K562 (cell line): ENCODE results near the gene E2F1. TPM values are rescaled to one million over a fixed set of nuclear protein-coding genes. Genes with fewer than 3 reads are reported as not detected.

ENCODE experiments used
- BACH1 ChIP-seq: fragments of 200-800 bp; sonication (Bioruptor generic); IDR thresholded peaks from 2 replicates; pipeline ENCODE4 v1.6.1; 2016; ENCODE audit warnings: missing genetic modification characterization, missing compliant biosample characterization
- BHLHE40 ChIP-seq: IDR thresholded peaks from 2 replicates; pipeline ENCODE4 v1.6.1; 2011; ENCODE audit warnings: low read length, improper control_type of control experiment
- BRD9 ChIP-seq: fragments of 450-650 bp; IDR thresholded peaks from 2 replicates; pipeline ENCODE4 v1.6.1; 2018; ENCODE audit warnings: low read depth; ENCODE audit not compliant: partially characterized antibody
- DIDO1 ChIP-seq: fragments of 450-650 bp; IDR thresholded peaks from 2 replicates; pipeline ENCODE4 v1.6.1; 2016; ENCODE audit warnings: low read depth, missing biosample characterization, missing genetic modification characterization
- EHMT2 ChIP-seq: fragments of 450-650 bp; IDR thresholded peaks from 2 replicates; pipeline ENCODE4 v1.6.1; 2018; ENCODE audit warnings: antibody characterized with exemption
- ELK1 ChIP-seq: sonication (generic); formaldehyde crosslinking; IDR thresholded peaks from 2 replicates; pipeline ENCODE4 v1.8.1; 2022; ENCODE audit warnings: missing genetic modification reagents
- FOS ChIP-seq: IDR thresholded peaks from 3 replicates; pipeline ENCODE4 v1.6.1; 2011; ENCODE audit not compliant: insufficient read length; ENCODE audit errors: extremely low read depth
- GATAD2A ChIP-seq: fragments of 450-650 bp; IDR thresholded peaks from 2 replicates; pipeline ENCODE4 v1.6.1; 2017
- HMG20A ChIP-seq: fragments of 450-650 bp; formaldehyde crosslinking; conservative IDR thresholded peaks from 2 replicates; pipeline ENCODE4 v1.4.0; 2020; ENCODE audit warnings: mild to moderate bottlenecking, mixed read lengths
- HMGN3 ChIP-seq: IDR thresholded peaks from 2 replicates; pipeline ENCODE4 v1.6.1; 2011; ENCODE audit warnings: borderline replicate concordance, low read depth, mild to moderate bottlenecking, mixed read lengths, low read length; ENCODE audit not compliant: insufficient read length; ENCODE audit errors: extremely low read depth
- LEF1 ChIP-seq: fragments of 450-650 bp; IDR thresholded peaks from 2 replicates; pipeline ENCODE4 v1.6.1; 2016; ENCODE audit warnings: mild to moderate bottlenecking
- MCM5 ChIP-seq: fragments of 450-650 bp; IDR thresholded peaks from 2 replicates; pipeline ENCODE4 v1.6.1; 2016; ENCODE audit warnings: low read depth
- MED1 ChIP-seq: sonication (generic); formaldehyde crosslinking; IDR thresholded peaks from 2 replicates; pipeline ENCODE4 v1.8.1; 2023; ENCODE audit warnings: missing genetic modification reagents, borderline replicate concordance
- NCOA4 ChIP-seq: fragments of 450-650 bp; IDR thresholded peaks from 2 replicates; pipeline ENCODE4 v1.6.1; 2018; ENCODE audit warnings: mild to moderate bottlenecking; ENCODE audit not compliant: partially characterized antibody
- NELFE ChIP-seq: IDR thresholded peaks from 2 replicates; pipeline ENCODE4 v1.6.1; 2011; ENCODE audit warnings: mild to moderate bottlenecking; ENCODE audit not compliant: insufficient read depth, insufficient read length
- PHB ChIP-seq: fragments of 250-450 bp; sonication (Bioruptor Pico); IDR thresholded peaks from 2 replicates; pipeline ENCODE4 v1.5.0; 2021
- PHF8 ChIP-seq: fragments of 200-600 bp; sonication (generic); IDR thresholded peaks from 2 replicates; pipeline ENCODE4 v1.6.1; 2012; ENCODE audit warnings: mixed run types, mild to moderate bottlenecking, inconsistent platforms, low read length, moderate library complexity, borderline replicate concordance
- RFX5 ChIP-seq: IDR thresholded peaks from 2 replicates; pipeline ENCODE4 v1.6.1; 2011; ENCODE audit warnings: low read depth, mild to moderate bottlenecking, improper control_type of control experiment, low read length
- RFX7 ChIP-seq: fragments of 250-450 bp; sonication (Bioruptor Pico); IDR thresholded peaks from 2 replicates; pipeline ENCODE4 v1.5.1; 2021; ENCODE audit warnings: mild to moderate bottlenecking
- RUNX1 ChIP-seq: sonication (generic); IDR thresholded peaks from 2 replicates; pipeline ENCODE4 v1.6.1; 2016; ENCODE audit warnings: antibody characterized with exemption, low read depth
- TRIM28 ChIP-seq: fragments of 450-650 bp; IDR thresholded peaks from 2 replicates; pipeline ENCODE4 v1.6.1; 2017
- USF1 ChIP-seq: sonication (generic); formaldehyde crosslinking; IDR thresholded peaks from 2 replicates; pipeline ENCODE4 v1.9.0; 2022; ENCODE audit warnings: mild to moderate bottlenecking, missing genetic modification reagents
- ZBED1 ChIP-seq: IDR thresholded peaks from 2 replicates; pipeline ENCODE4 v1.6.1; 2014
- ZNF347 ChIP-seq: fragments of 450-650 bp; formaldehyde crosslinking; IDR thresholded peaks from 2 replicates; pipeline ENCODE4 v1.4.0; 2020; ENCODE audit warnings: low read depth, mild to moderate bottlenecking, moderate library complexity
- ZNF764 ChIP-seq: fragments of 250-450 bp; sonication (Bioruptor Pico); IDR thresholded peaks from 2 replicates; pipeline ENCODE4 v1.4.0; 2020; ENCODE audit warnings: low read depth, mild to moderate bottlenecking, moderate library complexity
- polyA plus RNA-seq, 8 experiments: library from polyadenylated mRNA; depleted of rRNA in 4 of 8; stranded (reverse) in 5 of 8; unstranded in 3 of 8; fragments of >200 nt; fragmentation: Nextera tagmentation in 2 of 8; fragmentation: Illumina TruSeq in 1 of 8; extraction: Ambion mirVana in 2 of 8; extraction: Trizol in 1 of 8; gene quantifications; 2 replicates each; pipeline versions ENCODE4 v1.2.1 to v1.2.3, GENCODE V29; 2011 to 2014; ENCODE audit warnings: inconsistent platforms in 1 of 8, missing spikeins in 1 of 8
- total RNA-seq, 7 experiments: library from RNA; depleted of rRNA in 6 of 7; stranded (reverse); fragments of >200 nt in 6 of 7; fragmentation: Illumina TruSeq in 2 of 7; extraction: Trizol in 2 of 7; gene quantifications; 2 replicates each; pipeline versions ENCODE4 v1.2.1 to v1.2.3, GENCODE V29; 2011 to 2021; ENCODE audit warnings: low replicate concordance in 1 of 7
- TF ChIP-seq, protein P1 (sequence below): sonication (generic); formaldehyde crosslinking; IDR thresholded peaks from 2 replicates; pipeline ENCODE4 v1.8.1; 2023; ENCODE audit warnings: mild to moderate bottlenecking, missing genetic modification reagents
- TF ChIP-seq, protein P2 (sequence below): fragments of 450-650 bp; formaldehyde crosslinking; IDR thresholded peaks from 2 replicates; pipeline ENCODE4 v1.4.0; 2020; ENCODE audit warnings: mild to moderate bottlenecking, moderate library complexity

The E2F1 gene
- total and polyA plus RNA-seq, 9 of the 15 experiments (the other 6 are each of a cell fraction or from before 2014, with no cell fraction given), result 0.14 to 30.6 (median 13.1) TPM

DNA sequence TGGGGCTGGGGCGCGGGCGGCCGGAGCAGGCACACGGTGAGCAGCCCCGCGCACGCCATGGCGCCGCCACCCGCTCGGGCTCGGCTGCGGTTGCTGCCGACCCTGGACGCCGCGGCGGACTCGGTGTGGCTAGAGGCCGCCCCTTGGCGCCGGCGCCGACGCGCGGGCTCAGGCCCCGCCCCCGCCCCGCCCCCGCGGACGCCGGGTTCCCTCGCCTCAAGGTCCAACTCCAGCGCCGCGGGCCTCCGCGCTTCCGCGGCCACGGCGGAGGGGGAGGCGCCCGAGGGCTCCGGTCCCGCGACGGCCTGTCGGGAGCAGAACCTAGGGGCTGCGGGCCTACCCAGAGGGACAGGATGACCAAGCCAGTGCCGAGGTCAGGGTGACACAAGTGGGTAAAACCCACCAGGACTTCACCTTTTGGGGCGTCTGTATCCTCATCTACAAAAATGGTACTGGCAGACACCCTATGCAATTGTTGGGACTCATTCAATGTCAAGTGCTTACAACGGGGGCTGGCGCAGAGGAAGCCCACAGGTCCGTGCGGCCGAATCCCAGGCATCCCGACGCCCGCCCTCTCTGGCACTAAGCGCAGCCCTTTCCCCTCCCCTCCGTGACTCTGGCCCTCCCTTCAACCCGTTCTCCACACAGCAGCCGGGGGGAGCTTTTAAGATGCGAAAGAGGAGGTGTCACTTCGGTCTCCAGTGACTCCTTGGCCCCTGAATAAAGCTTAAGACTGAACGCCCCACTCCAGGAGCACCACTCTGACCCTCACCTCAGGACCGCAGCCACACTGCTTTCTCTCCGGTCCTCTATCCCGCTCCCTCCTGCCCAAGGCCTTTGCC is 11.7 kb downstream of the E2F1 start, which contains the start of gene NECAB3 (continued):
- TF ChIP-seq RFX5 (no peak), HMGN3 (peak; percentile 68), TRIM28 (no peak), BACH1 (no peak), DIDO1 (no peak), RFX7 (CRISPR knock-in tag) (no peak), ELK1 (CRISPR knock-in tag) (no peak), MED1 (CRISPR knock-in tag) (no peak), EHMT2 (no peak), PHF8 (peak; percentile 49; the same call in 1 of the 2 replicates), MCM5 (no peak), NCOA4 (no peak), BRD9 (no peak), GATAD2A (no peak), PHB (0 out of 2 replicates have a peak, but pooled peaks have one; percentile 54), HMG20A (CRISPR knock-in tag) (no peak), ZBED1 (no peak), USF1 (CRISPR knock-in tag) (no peak), LEF1 (no peak), RUNX1 (peak; percentile 55; the same call in 1 of the 2 replicates), BHLHE40 (no peak), NELFE (no peak), ZNF764 (CRISPR knock-in tag) (no peak), FOS (no peak), ZNF347 (CRISPR knock-in tag) (no peak)
- TF ChIP-seq, protein P1, sequence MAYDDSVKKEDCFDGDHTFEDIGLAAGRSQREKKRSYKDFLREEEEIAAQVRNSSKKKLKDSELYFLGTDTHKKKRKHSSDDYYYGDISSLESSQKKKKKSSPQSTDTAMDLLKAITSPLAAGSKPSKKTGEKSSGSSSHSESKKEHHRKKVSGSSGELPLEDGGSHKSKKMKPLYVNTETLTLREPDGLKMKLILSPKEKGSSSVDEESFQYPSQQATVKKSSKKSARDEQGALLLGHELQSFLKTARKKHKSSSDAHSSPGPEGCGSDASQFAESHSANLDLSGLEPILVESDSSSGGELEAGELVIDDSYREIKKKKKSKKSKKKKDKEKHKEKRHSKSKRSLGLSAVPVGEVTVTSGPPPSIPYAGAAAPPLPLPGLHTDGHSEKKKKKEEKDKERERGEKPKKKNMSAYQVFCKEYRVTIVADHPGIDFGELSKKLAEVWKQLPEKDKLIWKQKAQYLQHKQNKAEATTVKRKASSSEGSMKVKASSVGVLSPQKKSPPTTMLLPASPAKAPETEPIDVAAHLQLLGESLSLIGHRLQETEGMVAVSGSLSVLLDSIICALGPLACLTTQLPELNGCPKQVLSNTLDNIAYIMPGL, result no peak
- TF ChIP-seq, protein P2, sequence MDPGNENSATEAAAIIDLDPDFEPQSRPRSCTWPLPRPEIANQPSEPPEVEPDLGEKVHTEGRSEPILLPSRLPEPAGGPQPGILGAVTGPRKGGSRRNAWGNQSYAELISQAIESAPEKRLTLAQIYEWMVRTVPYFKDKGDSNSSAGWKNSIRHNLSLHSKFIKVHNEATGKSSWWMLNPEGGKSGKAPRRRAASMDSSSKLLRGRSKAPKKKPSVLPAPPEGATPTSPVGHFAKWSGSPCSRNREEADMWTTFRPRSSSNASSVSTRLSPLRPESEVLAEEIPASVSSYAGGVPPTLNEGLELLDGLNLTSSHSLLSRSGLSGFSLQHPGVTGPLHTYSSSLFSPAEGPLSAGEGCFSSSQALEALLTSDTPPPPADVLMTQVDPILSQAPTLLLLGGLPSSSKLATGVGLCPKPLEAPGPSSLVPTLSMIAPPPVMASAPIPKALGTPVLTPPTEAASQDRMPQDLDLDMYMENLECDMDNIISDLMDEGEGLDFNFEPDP (CRISPR knock-in tag), result no peak
